Right lobe of liver (tissue), 6 donors: ENCODE results near the gene ALDOB. TPM values are rescaled to one million over a fixed set of nuclear protein-coding genes. Genes with fewer than 3 reads are reported as not detected.

Experiments
- ATAC-seq, 4 donors: fragments of 200-7000 bp; cut with Tn5 transposase; one replicate each; pipeline ENCODE4 v1.9.1; 2020; ENCODE audit warnings: mild to moderate bottlenecking in 4 of 4, moderate library complexity in 4 of 4
- DNase-seq, 3 donors: peaks; one replicate each; pipeline ENCODE4 v3.0.0-alpha.2; 2020
- H3K27ac ChIP-seq, 3 donors: fragments of 200-600 bp; one replicate each; pipeline ENCODE4 v1.8.0; 2022
- H3K27me3 ChIP-seq, 2 donors: fragments of 200-600 bp; one replicate each; pipeline ENCODE4 v1.8.0; 2022
- H3K36me3 ChIP-seq, 4 donors: fragments of 200-600 bp; sonication (generic) in 1 of 4; one replicate each; pipeline versions ENCODE4 v1.5.1 to v1.8.0; 2017 to 2022; ENCODE audit warnings: control low read depth in 1 of 4
- H3K4me1 ChIP-seq, 4 donors: fragments of 200-600 bp; sonication (generic) in 1 of 4; one replicate each; pipeline versions ENCODE4 v1.5.1 to v1.8.0; 2017 to 2022; ENCODE audit warnings: control low read depth in 1 of 4
- H3K4me3 ChIP-seq, 3 donors: fragments of 200-600 bp; one replicate each; pipeline ENCODE4 v1.8.0; 2022
- H3K9me3 ChIP-seq, 4 donors: fragments of 200-600 bp; sonication (generic) in 1 of 4; one replicate each; pipeline versions ENCODE4 v1.5.1 to v1.8.0; 2017 to 2022; ENCODE audit warnings: control low read depth in 1 of 4
- POLR2A ChIP-seq: fragments of 450-650 bp; IDR thresholded peaks from one replicate; pipeline ENCODE4 v1.6.1; 2017; ENCODE audit warnings: antibody characterized with exemption, mild to moderate bottlenecking
- WGBS: methylation state at CpG from one replicate; pipeline ENCODE4 v1.1.6; 2018; ENCODE audit warnings: low coverage, low lambda C conversion rate; ENCODE audit not compliant: insufficient coverage; ENCODE audit errors: missing lambda C conversion rate; 5-methylcytosine and 5-hydroxymethylcytosine counted together
- intact Hi-C, 2 donors: fragments of 100-400 bp; cut with DNase I; formaldehyde crosslinking; loops; one replicate each; pipeline versions ENCODE4 v1.11.2 to v1.14.1; 2022
- total RNA-seq, 6 experiments: library from RNA; depleted of rRNA in 2 of 6; stranded (reverse); fragments of >200 nt in 2 of 6; fragmentation: NEBNext Ultra II Directional in 3 of 6; extraction: Animal tissue kit (Norgen Biotek cat#: 25700) in 3 of 6; gene quantifications; one replicate each; pipeline versions ENCODE4 v1.1.0 to v1.2.4, GENCODE V29; 2016 to 2023
- TF ChIP-seq, protein P1 (sequence below), 4 donors: fragments of 200-600 bp in 3 of 4; fragments of 450-650 bp in 1 of 4; IDR thresholded peaks; one replicate each; pipeline versions ENCODE4 v1.5.1 to v1.8.0; 2016 to 2022; ENCODE audit warnings: antibody characterized with exemption in 4 of 4, mild to moderate bottlenecking in 2 of 4
- donor health status: DM: no; HTN: yes; CAD: no.
- donor health status: DM: no; HTN: no; CAD: no.
- donor health status: DM: no; HTN: no; CAD: no.
- donor health status: DM: no; HTN: yes; CAD: no.
- donor health status: DM: no; HTN: yes; CAD: no.

Gene ALDOB
- total RNA-seq, 6 experiments from 2014 or later = 2,876 to 4,505 (median 3,144) TPM

DNA sequence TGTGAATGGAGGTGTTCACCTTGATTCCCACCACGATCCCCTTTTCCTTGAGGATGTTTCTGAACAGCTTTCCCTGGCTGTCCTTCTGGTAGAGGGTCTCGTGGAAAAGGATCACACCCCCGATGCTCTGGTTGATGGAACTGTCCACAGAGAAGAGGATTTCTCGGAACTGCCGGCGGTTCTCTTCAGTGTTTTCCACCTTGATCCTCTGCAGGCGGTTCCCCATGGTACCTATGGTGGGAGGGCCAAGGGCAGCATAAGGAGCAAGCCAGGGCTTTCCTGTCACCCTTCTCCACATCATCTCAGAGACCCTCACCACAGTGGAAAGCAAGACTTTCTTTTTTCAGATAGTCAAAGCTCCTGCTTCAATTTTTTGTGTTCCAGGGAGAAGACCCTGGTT lies 5.8 kb downstream of the ALDOB start:
- Histone ChIP-seq H3K4me3 (no peak overlapping the region), H3K27me3 (no peaks in the 10 kb centered on the region), H3K4me1 (peaks cover 0 to 67% (median 31%) of the 10 kb centered on the region in 4 donors), H3K9me3 (no peaks in the 10 kb centered on the region), H3K27ac (peak overlapping the region in 2 of 3 donors; percentile 3 to 26), H3K36me3 (peaks cover 11 to 96% (median 46%) of the 10 kb centered on the region in 4 donors)
- WGBS = 60% methylated on average over 2 of the region's 7 CpGs
- DNase-seq (peak in 2 of 3 donors; percentile 55 to 60), ATAC-seq (peak in 3 of 4 donors; percentile 0 to 10 (median 4))
- no peak for TF ChIP-seq POLR2A
- intact Hi-C loops = no loop called here

GRCh38 chr9:101428909-101429308 lies 6.7 kb downstream of the ALDOB start:
- intact Hi-C loops = no loop called here
- WGBS = 46% methylated on average over 2 of the region's 3 CpGs
- Histone ChIP-seq H3K27me3 (no peaks in the 10 kb centered on the region), H3K36me3 (peaks cover 5 to 99% (median 50%) of the 10 kb centered on the region in 4 donors), H3K4me3 (no peak overlapping the region), H3K27ac (peak overlapping the region in 2 of 3 donors; percentile 20 to 26), H3K4me1 (peaks cover 0 to 73% (median 31%) of the 10 kb centered on the region in 4 donors), H3K9me3 (no peaks in the 10 kb centered on the region)
- no peak for DNase-seq
- ATAC-seq = peak in 1 of 4 donors; percentile 3
- TF ChIP-seq POLR2A = no peak
- TF ChIP-seq, protein P1, sequence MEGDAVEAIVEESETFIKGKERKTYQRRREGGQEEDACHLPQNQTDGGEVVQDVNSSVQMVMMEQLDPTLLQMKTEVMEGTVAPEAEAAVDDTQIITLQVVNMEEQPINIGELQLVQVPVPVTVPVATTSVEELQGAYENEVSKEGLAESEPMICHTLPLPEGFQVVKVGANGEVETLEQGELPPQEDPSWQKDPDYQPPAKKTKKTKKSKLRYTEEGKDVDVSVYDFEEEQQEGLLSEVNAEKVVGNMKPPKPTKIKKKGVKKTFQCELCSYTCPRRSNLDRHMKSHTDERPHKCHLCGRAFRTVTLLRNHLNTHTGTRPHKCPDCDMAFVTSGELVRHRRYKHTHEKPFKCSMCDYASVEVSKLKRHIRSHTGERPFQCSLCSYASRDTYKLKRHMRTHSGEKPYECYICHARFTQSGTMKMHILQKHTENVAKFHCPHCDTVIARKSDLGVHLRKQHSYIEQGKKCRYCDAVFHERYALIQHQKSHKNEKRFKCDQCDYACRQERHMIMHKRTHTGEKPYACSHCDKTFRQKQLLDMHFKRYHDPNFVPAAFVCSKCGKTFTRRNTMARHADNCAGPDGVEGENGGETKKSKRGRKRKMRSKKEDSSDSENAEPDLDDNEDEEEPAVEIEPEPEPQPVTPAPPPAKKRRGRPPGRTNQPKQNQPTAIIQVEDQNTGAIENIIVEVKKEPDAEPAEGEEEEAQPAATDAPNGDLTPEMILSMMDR (IDR thresholded peaks at IDR 0.05) = no peak

- DNase-seq (no peak), ATAC-seq (peak in 3 of 4 donors; percentile 0 to 9 (median 0))
- no peak overlapping the region for H3K4me3 ChIP-seq
- intact Hi-C loops = no loop called here
- H3K36me3 ChIP-seq = peaks cover 5 to 98% (median 54%) of the 10 kb centered on the region in 4 donors
- 48% methylated on average over 3 of the region's 3 CpGs for WGBS
- peak overlapping the region; percentile 13 to 20 (median 19) for H3K27ac ChIP-seq
- H3K27me3 ChIP-seq = no peaks in the 10 kb centered on the region
- H3K9me3 ChIP-seq = no peaks in the 10 kb centered on the region
- no peak for TF ChIP-seq POLR2A
- TF ChIP-seq, protein P1 (IDR thresholded peaks at IDR 0.05) = no peak
- peaks cover 0 to 81% (median 35%) of the 10 kb centered on the region in 4 donors for H3K4me1 ChIP-seq
Observed at GRCh38 chr9:101427957-101428655, 7.5 kb downstream of the ALDOB start.

DNA sequence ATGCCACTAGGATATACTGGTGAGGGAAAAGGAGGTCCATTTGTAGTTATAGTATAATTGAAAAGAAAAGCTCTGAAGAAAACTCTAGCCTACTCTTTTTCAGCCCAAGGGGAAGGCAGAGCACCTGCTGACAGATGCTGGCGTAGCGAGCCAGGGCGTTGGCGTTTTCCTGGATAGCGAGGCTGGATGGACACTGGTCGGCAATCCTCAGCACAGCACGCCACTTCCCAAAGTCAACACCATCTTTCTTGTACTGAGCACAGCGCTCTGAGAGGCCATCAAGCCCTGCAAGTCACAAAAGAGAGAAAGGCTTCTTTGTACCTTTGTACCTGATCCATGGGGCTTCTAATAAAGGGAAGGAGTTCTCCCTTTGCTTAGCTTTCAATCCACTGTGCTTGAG lies 8.2 kb downstream of the ALDOB start:
- intact Hi-C loops = no loop called here
- DNase-seq (no peak), ATAC-seq (peak in 2 of 4 donors; percentile 0)
- H3K4me3 ChIP-seq = no peak overlapping the region
- H3K36me3 ChIP-seq = peaks cover 5 to 99% (median 55%) of the 10 kb centered on the region in 4 donors
- H3K4me1 ChIP-seq = peaks cover 0 to 88% (median 38%) of the 10 kb centered on the region in 4 donors
- peak overlapping the region in 2 of 3 donors; percentile 19 to 20 for H3K27ac ChIP-seq
- TF ChIP-seq, protein P1 (IDR thresholded peaks at IDR 0.05) = no peak
- no peak for TF ChIP-seq POLR2A
- no peaks in the 10 kb centered on the region for H3K9me3 ChIP-seq
- no CpG with 5 or more reads among the region's 8 CpGs for WGBS
- no peaks in the 10 kb centered on the region for H3K27me3 ChIP-seq

GRCh38 chr9:101421653-101422065 lies 13.9 kb downstream of the ALDOB start:
- WGBS = 37% methylated on average over 5 of the region's 5 CpGs
- H3K9me3 ChIP-seq = no peaks in the 10 kb centered on the region
- intact Hi-C loops = no loop called here
- peaks cover 0 to 61% (median 34%) of the 10 kb centered on the region in 4 donors for H3K36me3 ChIP-seq
- peak; percentile 12 for TF ChIP-seq POLR2A
- TF ChIP-seq, protein P1 (IDR thresholded peaks at IDR 0.05) = no peak
- no peak overlapping the region for H3K4me3 ChIP-seq
- DNase-seq (peak; percentile 48 to 83 (median 72)), ATAC-seq (peak; percentile 35 to 57 (median 44))
- peaks cover 0 to 49% (median 19%) of the 10 kb centered on the region in 4 donors for H3K4me1 ChIP-seq
- H3K27me3 ChIP-seq = no peaks in the 10 kb centered on the region
- peak overlapping the region in 1 of 3 donors; percentile 6 for H3K27ac ChIP-seq
